Mononuclear cell (primary cell): ENCODE results near the gene DRC3. TPM values are rescaled to one million over a fixed set of nuclear protein-coding genes. Genes with fewer than 3 reads are reported as not detected.
"Not testable (repeated sequence)": the region's sequence is repeated elsewhere in the genome, so short reads cannot be mapped to it uniquely, and the experiment has no call there.

Source experiments
- H3K27me3 ChIP-seq: 2 replicates; pipeline ENCODE4 v1.6.0; 2011; ENCODE audit warnings: low read length, control low read depth; ENCODE audit not compliant: insufficient read depth
- H3K4me1 ChIP-seq: 2 replicates; pipeline ENCODE4 v1.5.1; 2011; ENCODE audit warnings: mild to moderate bottlenecking, low read length, control low read depth; ENCODE audit not compliant: insufficient read depth
- H3K4me3 ChIP-seq: 2 replicates; pipeline ENCODE4 v1.5.1; 2011; ENCODE audit warnings: mild to moderate bottlenecking, low read length, moderate library complexity
- H3K9me3 ChIP-seq: 2 replicates; pipeline ENCODE4 v1.5.1; 2011; ENCODE audit warnings: low read depth, mild to moderate bottlenecking, control low read depth, low read length
- total RNA-seq: library from RNA; depleted of rRNA; stranded (reverse); fragments of >200 nt; gene quantifications from one replicate; pipeline ENCODE4 v1.2.3, GENCODE V29; 2012

DRC3 gene
- total RNA-seq, 1 donor: not detected

GRCh38 chr17:17988427-17988945, 15.8 kb downstream of the DRC3 start:
- H3K27me3 ChIP-seq: no peaks in the 10 kb centered on the region
- no peak overlapping the region for H3K4me3 ChIP-seq
- no peaks in the 10 kb centered on the region for H3K4me1 ChIP-seq
- H3K9me3 ChIP-seq: no peaks in the 10 kb centered on the region

- H3K4me1 ChIP-seq: no peaks in the 10 kb centered on the region
- H3K4me3 ChIP-seq: no peak overlapping the region
- no peaks in the 10 kb centered on the region for H3K27me3 ChIP-seq
- no peaks in the 10 kb centered on the region for H3K9me3 ChIP-seq
Measured at GRCh38 chr17:17989081-17989480, 16.4 kb downstream of the DRC3 start.

GRCh38 chr17:17989618-17990017, 17.0 kb downstream of the DRC3 start:
- Histone ChIP-seq H3K4me1 (no peaks in the 10 kb centered on the region), H3K4me3 (no peak overlapping the region), H3K27me3 (no peaks in the 10 kb centered on the region), H3K9me3 (no peaks in the 10 kb centered on the region)

GRCh38 chr17:17990282-17990681, 17.6 kb downstream of the DRC3 start:
- H3K4me3 ChIP-seq: no peak overlapping the region
- H3K9me3 ChIP-seq: no peaks in the 10 kb centered on the region
- H3K27me3 ChIP-seq: no peaks in the 10 kb centered on the region
- H3K4me1 ChIP-seq: no peaks in the 10 kb centered on the region

GRCh38 chr17:17993366-17993765, 20.7 kb downstream of the DRC3 start:
- H3K9me3 ChIP-seq: no peaks in the 10 kb centered on the region
- no peaks in the 10 kb centered on the region for H3K27me3 ChIP-seq
- no peak overlapping the region for H3K4me3 ChIP-seq
- no peaks in the 10 kb centered on the region for H3K4me1 ChIP-seq

- Histone ChIP-seq H3K4me1 (no peaks in the 10 kb centered on the region), H3K27me3 (no peaks in the 10 kb centered on the region), H3K9me3 (no peaks in the 10 kb centered on the region), H3K4me3 (no peak overlapping the region)
Measured at GRCh38 chr17:17993852-17994251, 21.2 kb downstream of the DRC3 start.

GRCh38 chr17:17994271-17995069, 21.8 kb downstream of the DRC3 start:
- Histone ChIP-seq H3K9me3 (no peaks in the 10 kb centered on the region), H3K4me1 (no peaks in the 10 kb centered on the region), H3K4me3 (no peak overlapping the region), H3K27me3 (no peaks in the 10 kb centered on the region)

GRCh38 chr17:17995887-17996286, 23.2 kb downstream of the DRC3 start:
- H3K4me3 ChIP-seq, H3K4me1 ChIP-seq, H3K9me3 ChIP-seq, H3K27me3 ChIP-seq: not testable (repeated sequence)

- Histone ChIP-seq H3K9me3 (no peaks in the 10 kb centered on the region), H3K4me3 (no peak overlapping the region), H3K27me3 (no peaks in the 10 kb centered on the region), H3K4me1 (no peaks in the 10 kb centered on the region)
Measured at GRCh38 chr17:17998934-17999333, 26.3 kb downstream of the DRC3 start.

GRCh38 chr17:17999364-18000029, 26.8 kb downstream of the DRC3 start:
- Histone ChIP-seq H3K4me3 (no peak overlapping the region), H3K9me3 (no peaks in the 10 kb centered on the region), H3K27me3 (no peaks in the 10 kb centered on the region), H3K4me1 (no peaks in the 10 kb centered on the region)

GRCh38 chr17:18000030-18000408, 27.4 kb downstream of the DRC3 start:
- no peak overlapping the region for H3K4me3 ChIP-seq
- H3K27me3 ChIP-seq: no peaks in the 10 kb centered on the region
- no peaks in the 10 kb centered on the region for H3K4me1 ChIP-seq
- no peaks in the 10 kb centered on the region for H3K9me3 ChIP-seq

- H3K27me3 ChIP-seq: no peaks in the 10 kb centered on the region
- H3K4me1 ChIP-seq: no peaks in the 10 kb centered on the region
- H3K4me3 ChIP-seq: no peak overlapping the region
- no peaks in the 10 kb centered on the region for H3K9me3 ChIP-seq
Measured at GRCh38 chr17:18002171-18002570, 29.5 kb downstream of the DRC3 start.

GRCh38 chr17:18004345-18004744, 31.7 kb downstream of the DRC3 start:
- Histone ChIP-seq H3K27me3 (no peaks in the 10 kb centered on the region), H3K9me3 (no peaks in the 10 kb centered on the region), H3K4me1 (no peaks in the 10 kb centered on the region), H3K4me3 (no peak overlapping the region)

GRCh38 chr17:18004884-18005305, 32.2 kb downstream of the DRC3 start:
- Histone ChIP-seq H3K4me3 (no peak overlapping the region), H3K4me1 (no peaks in the 10 kb centered on the region), H3K9me3 (no peaks in the 10 kb centered on the region), H3K27me3 (no peaks in the 10 kb centered on the region)

GRCh38 chr17:18005496-18005895, 32.8 kb downstream of the DRC3 start:
- H3K4me3 ChIP-seq: no peak overlapping the region
- H3K9me3 ChIP-seq: no peaks in the 10 kb centered on the region
- no peaks in the 10 kb centered on the region for H3K27me3 ChIP-seq
- no peaks in the 10 kb centered on the region for H3K4me1 ChIP-seq
